HEK293 (cell line): ENCODE results near the gene ZNF428.

Experiments used
- BCL11A ChIP-seq: fragments of 450-650 bp; formaldehyde crosslinking; IDR thresholded peaks from 2 replicates; pipeline ENCODE4 v1.5.1; 2016; ENCODE audit warnings: low read depth, missing biosample characterization, missing genetic modification characterization
- FEZF1 ChIP-seq: fragments of 450-650 bp; formaldehyde crosslinking; IDR thresholded peaks from 2 replicates; pipeline ENCODE4 v1.5.1; 2016; ENCODE audit warnings: missing biosample characterization, missing genetic modification characterization
- PRDM2 ChIP-seq: fragments of 450-650 bp; formaldehyde crosslinking; IDR thresholded peaks from 2 replicates; pipeline ENCODE4 v1.5.1; 2016; ENCODE audit warnings: missing biosample characterization, missing genetic modification characterization, borderline replicate concordance
- SP2 ChIP-seq: fragments of 450-650 bp; formaldehyde crosslinking; IDR thresholded peaks from 2 replicates; pipeline ENCODE4 v1.5.1; 2016; ENCODE audit warnings: missing biosample characterization, missing genetic modification characterization
- TCF7L2 ChIP-seq: IDR thresholded peaks from 2 replicates; pipeline ENCODE4 v1.6.1; 2011; ENCODE audit warnings: low read depth, mild to moderate bottlenecking, inconsistent platforms, low read length, moderate library complexity, borderline replicate concordance
- ZBTB17 ChIP-seq: fragments of 450-650 bp; formaldehyde crosslinking; IDR thresholded peaks from 2 replicates; pipeline ENCODE4 v1.5.1; 2016; ENCODE audit warnings: missing biosample characterization, missing genetic modification characterization
- ZNF335 ChIP-seq: fragments of 450-650 bp; formaldehyde crosslinking; conservative IDR thresholded peaks from 2 replicates; pipeline ENCODE4 v1.5.1; 2016; ENCODE audit warnings: missing biosample characterization, missing genetic modification characterization
- TF ChIP-seq, protein P1 (sequence below): fragments of 450-650 bp; formaldehyde crosslinking; IDR thresholded peaks from 2 replicates; pipeline ENCODE4 v1.5.1; 2016; ENCODE audit warnings: missing biosample characterization, missing genetic modification characterization

DNA sequence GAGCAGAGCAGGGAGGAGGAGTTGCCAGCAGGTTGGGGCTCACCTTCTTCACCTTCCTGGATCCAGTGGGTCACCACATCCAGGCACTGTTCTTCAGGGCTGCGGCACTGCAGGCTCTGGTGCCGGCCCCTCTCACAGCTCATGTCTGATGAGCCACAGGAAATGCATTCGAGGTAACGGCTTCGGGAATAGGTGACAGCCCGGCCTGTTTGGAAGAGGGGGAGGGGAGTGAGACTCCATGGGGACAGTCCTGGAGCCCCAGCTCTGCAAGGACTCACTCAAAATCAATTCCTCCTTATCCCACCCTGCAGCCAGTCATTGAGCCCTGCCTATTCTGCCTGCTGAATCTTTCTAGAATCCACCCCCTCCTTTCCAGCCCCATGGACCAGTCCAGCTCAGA is 37.0 kb upstream of the ZNF428 start:
- no peak for TF ChIP-seq ZNF335 (tag by site-specific recombination)
- TF ChIP-seq TCF7L2 = no peak
- no peak for TF ChIP-seq FEZF1 (tag by site-specific recombination)
- TF ChIP-seq, protein P1, sequence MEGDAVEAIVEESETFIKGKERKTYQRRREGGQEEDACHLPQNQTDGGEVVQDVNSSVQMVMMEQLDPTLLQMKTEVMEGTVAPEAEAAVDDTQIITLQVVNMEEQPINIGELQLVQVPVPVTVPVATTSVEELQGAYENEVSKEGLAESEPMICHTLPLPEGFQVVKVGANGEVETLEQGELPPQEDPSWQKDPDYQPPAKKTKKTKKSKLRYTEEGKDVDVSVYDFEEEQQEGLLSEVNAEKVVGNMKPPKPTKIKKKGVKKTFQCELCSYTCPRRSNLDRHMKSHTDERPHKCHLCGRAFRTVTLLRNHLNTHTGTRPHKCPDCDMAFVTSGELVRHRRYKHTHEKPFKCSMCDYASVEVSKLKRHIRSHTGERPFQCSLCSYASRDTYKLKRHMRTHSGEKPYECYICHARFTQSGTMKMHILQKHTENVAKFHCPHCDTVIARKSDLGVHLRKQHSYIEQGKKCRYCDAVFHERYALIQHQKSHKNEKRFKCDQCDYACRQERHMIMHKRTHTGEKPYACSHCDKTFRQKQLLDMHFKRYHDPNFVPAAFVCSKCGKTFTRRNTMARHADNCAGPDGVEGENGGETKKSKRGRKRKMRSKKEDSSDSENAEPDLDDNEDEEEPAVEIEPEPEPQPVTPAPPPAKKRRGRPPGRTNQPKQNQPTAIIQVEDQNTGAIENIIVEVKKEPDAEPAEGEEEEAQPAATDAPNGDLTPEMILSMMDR (tag by site-specific recombination) = no peak
- no peak for TF ChIP-seq SP2 (tag by site-specific recombination)
- TF ChIP-seq ZBTB17 = no peak
- no peak for TF ChIP-seq PRDM2 (tag by site-specific recombination)
- TF ChIP-seq BCL11A = no peak
